Right lobe of liver (tissue), 4 donors: Measurements from ENCODE around the gene TMPRSS7.

ENCODE experiments used
- POLR2A ChIP-seq: fragments of 450-650 bp; IDR thresholded peaks from one replicate; pipeline ENCODE4 v1.6.1; 2017; ENCODE audit warnings: antibody characterized with exemption, mild to moderate bottlenecking
- TF ChIP-seq, protein P1 (sequence below), 4 donors: fragments of 200-600 bp in 3 of 4; fragments of 450-650 bp in 1 of 4; IDR thresholded peaks; one replicate each; pipeline versions ENCODE4 v1.5.1 to v1.8.0; 2016 to 2022; ENCODE audit warnings: antibody characterized with exemption in 4 of 4, mild to moderate bottlenecking in 2 of 4
- donor health status: DM: no; HTN: no; CAD: no.
- donor health status: DM: no; HTN: no; CAD: no.
- donor health status: DM: no; HTN: yes; CAD: no.

DNA sequence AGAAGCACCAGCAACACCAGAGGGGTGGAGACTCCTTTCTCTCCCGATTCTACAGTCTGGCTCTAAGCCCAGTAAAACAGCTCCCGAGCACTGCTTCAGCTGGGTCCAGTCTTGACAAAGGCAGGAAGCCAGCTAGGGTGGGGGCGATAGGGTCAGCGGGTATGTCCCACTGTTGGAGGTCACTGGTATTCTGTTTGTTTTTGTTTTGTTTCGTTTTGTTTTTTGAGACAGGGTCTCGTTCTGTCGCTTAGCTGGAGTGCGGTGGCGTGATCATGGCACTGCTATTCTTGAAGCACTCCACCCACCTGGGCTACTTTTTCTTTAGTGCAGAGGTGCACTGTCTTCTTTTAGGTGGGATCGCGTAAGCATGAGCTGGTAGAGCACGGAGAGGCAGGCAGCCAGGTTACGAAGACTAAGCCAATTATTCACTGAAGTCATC, 82.2 kb downstream of the TMPRSS7 start:
- no peak for TF ChIP-seq POLR2A
- TF ChIP-seq, protein P1, sequence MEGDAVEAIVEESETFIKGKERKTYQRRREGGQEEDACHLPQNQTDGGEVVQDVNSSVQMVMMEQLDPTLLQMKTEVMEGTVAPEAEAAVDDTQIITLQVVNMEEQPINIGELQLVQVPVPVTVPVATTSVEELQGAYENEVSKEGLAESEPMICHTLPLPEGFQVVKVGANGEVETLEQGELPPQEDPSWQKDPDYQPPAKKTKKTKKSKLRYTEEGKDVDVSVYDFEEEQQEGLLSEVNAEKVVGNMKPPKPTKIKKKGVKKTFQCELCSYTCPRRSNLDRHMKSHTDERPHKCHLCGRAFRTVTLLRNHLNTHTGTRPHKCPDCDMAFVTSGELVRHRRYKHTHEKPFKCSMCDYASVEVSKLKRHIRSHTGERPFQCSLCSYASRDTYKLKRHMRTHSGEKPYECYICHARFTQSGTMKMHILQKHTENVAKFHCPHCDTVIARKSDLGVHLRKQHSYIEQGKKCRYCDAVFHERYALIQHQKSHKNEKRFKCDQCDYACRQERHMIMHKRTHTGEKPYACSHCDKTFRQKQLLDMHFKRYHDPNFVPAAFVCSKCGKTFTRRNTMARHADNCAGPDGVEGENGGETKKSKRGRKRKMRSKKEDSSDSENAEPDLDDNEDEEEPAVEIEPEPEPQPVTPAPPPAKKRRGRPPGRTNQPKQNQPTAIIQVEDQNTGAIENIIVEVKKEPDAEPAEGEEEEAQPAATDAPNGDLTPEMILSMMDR (IDR thresholded peaks at IDR 0.05) = no peak
